WTC11 (cell line): ENCODE data around the gene PDLIM1. TPM values are rescaled to one million over a fixed set of nuclear protein-coding genes. Genes with fewer than 3 reads are reported as not detected.

Experiments used
- ATAC-seq: fragments of 200-7000 bp; cut with Tn5 transposase; 2 replicates; pipeline ENCODE4 v1.10.0; 2021; ENCODE audit warnings: mild to moderate bottlenecking, moderate library complexity
- CTCF ChIA-PET: fragments of 300-600 bp; sonication (Branson Sonifier 250); formaldehyde crosslinking; loops from one replicate; lab custom pipeline; 2021; ENCODE audit warnings: antibody characterized with exemption; lab: Charles Lee
- POLR2A ChIA-PET: fragments of 350-600 bp; sonication (Branson Sonifier 250); formaldehyde crosslinking; loops from one replicate; lab custom pipeline; 2021; ENCODE audit warnings: antibody characterized with exemption; lab: Charles Lee
- DNase-seq: peaks from one replicate; pipeline ENCODE4 v3.0.0; 2021; ENCODE audit warnings: low spot score
- H3K27ac Mint-ChIP-seq: 2 replicates; pipeline ENCODE4 v1.8.0; 2021; ENCODE audit warnings: mixed read lengths
- H3K27me3 Mint-ChIP-seq: 2 replicates; pipeline ENCODE4 v1.8.0; 2021; ENCODE audit warnings: low read depth, mild to moderate bottlenecking, moderate library complexity, mixed read lengths
- H3K36me3 Mint-ChIP-seq: 2 replicates; pipeline ENCODE4 v1.8.0; 2021; ENCODE audit warnings: mixed read lengths
- H3K4me1 Mint-ChIP-seq: 2 replicates; pipeline ENCODE4 v1.8.0; 2022; ENCODE audit warnings: mixed read lengths
- H3K4me3 Mint-ChIP-seq: 2 replicates; pipeline ENCODE4 v1.8.0; 2021; ENCODE audit warnings: mild to moderate bottlenecking, moderate library complexity, mixed read lengths
- H3K9me3 Mint-ChIP-seq: 2 replicates; pipeline ENCODE4 v1.8.0; 2021; ENCODE audit warnings: mixed read lengths
- CREM ChIP-seq: sonication (generic); formaldehyde crosslinking; IDR thresholded peaks from 2 replicates; pipeline ENCODE4 v1.8.1; 2022; ENCODE audit warnings: mild to moderate bottlenecking, missing genetic modification reagents, moderate library complexity
- EMX1 ChIP-seq: fragments of 250-450 bp; sonication (Bioruptor Pico); IDR thresholded peaks from 2 replicates; pipeline ENCODE4 v1.8.0; 2021; ENCODE audit warnings: mild to moderate bottlenecking
- GTF2I ChIP-seq: fragments of 250-450 bp; sonication (Bioruptor Pico); conservative IDR thresholded peaks from 2 replicates; pipeline ENCODE4 v1.4.0; 2021; ENCODE audit warnings: mild to moderate bottlenecking
- IRF2 ChIP-seq: sonication (generic); formaldehyde crosslinking; IDR thresholded peaks from 2 replicates; pipeline ENCODE4 v1.8.0; 2022; ENCODE audit warnings: low read depth, missing genetic modification reagents, borderline replicate concordance
- MYBL2 ChIP-seq: sonication (generic); formaldehyde crosslinking; IDR thresholded peaks from 2 replicates; pipeline ENCODE4 v1.8.1; 2023; ENCODE audit warnings: mild to moderate bottlenecking, moderate library complexity, missing genetic modification reagents
- SOX15 ChIP-seq: fragments of 250-450 bp; sonication (Bioruptor Pico); IDR thresholded peaks from 2 replicates; pipeline ENCODE4 v1.9.0; 2021; ENCODE audit warnings: mild to moderate bottlenecking
- TEAD1 ChIP-seq: sonication (generic); formaldehyde crosslinking; IDR thresholded peaks from 2 replicates; pipeline ENCODE4 v1.8.0; 2022; ENCODE audit warnings: mild to moderate bottlenecking, missing genetic modification reagents
- TEAD4 ChIP-seq: sonication (generic); formaldehyde crosslinking; IDR thresholded peaks from 2 replicates; pipeline ENCODE4 v1.8.0; 2022; ENCODE audit warnings: mild to moderate bottlenecking, missing genetic modification reagents
- ZNF138 ChIP-seq: sonication (generic); formaldehyde crosslinking; conservative IDR thresholded peaks from 2 replicates; pipeline ENCODE4 v1.8.1; 2022; ENCODE audit warnings: mild to moderate bottlenecking, moderate library complexity, missing genetic modification reagents
- ZNF219 ChIP-seq: sonication (generic); formaldehyde crosslinking; IDR thresholded peaks from 2 replicates; pipeline ENCODE4 v1.8.0; 2023; ENCODE audit warnings: missing genetic modification reagents, mild to moderate bottlenecking, borderline replicate concordance
- total RNA-seq: library from RNA; stranded (reverse); gene quantifications from 3 replicates; pipeline ENCODE4 v1.2.3, GENCODE V29; 2021
- TF ChIP-seq, protein P1 (sequence below): sonication (generic); formaldehyde crosslinking; IDR thresholded peaks from 2 replicates; pipeline ENCODE4 v1.8.0; 2023; ENCODE audit warnings: missing genetic modification reagents
- TF ChIP-seq, protein P2 (sequence below): fragments of 200-600 bp; IDR thresholded peaks from 2 replicates; pipeline ENCODE4 v1.8.0; 2022; ENCODE audit warnings: antibody characterized with exemption
- TF ChIP-seq, protein P3 (sequence below): sonication (generic); formaldehyde crosslinking; conservative IDR thresholded peaks from 2 replicates; pipeline ENCODE4 v1.8.1; 2023; ENCODE audit warnings: mild to moderate bottlenecking, low read depth, missing genetic modification reagents, moderate library complexity
- TF ChIP-seq, protein P4 (sequence below): sonication (generic); formaldehyde crosslinking; IDR thresholded peaks from 2 replicates; pipeline ENCODE4 v1.8.1; 2023; ENCODE audit warnings: mild to moderate bottlenecking, moderate library complexity, missing genetic modification reagents

Gene PDLIM1
- total RNA-seq, 1 experiment from 2014 or later, result 223 TPM

DNA sequence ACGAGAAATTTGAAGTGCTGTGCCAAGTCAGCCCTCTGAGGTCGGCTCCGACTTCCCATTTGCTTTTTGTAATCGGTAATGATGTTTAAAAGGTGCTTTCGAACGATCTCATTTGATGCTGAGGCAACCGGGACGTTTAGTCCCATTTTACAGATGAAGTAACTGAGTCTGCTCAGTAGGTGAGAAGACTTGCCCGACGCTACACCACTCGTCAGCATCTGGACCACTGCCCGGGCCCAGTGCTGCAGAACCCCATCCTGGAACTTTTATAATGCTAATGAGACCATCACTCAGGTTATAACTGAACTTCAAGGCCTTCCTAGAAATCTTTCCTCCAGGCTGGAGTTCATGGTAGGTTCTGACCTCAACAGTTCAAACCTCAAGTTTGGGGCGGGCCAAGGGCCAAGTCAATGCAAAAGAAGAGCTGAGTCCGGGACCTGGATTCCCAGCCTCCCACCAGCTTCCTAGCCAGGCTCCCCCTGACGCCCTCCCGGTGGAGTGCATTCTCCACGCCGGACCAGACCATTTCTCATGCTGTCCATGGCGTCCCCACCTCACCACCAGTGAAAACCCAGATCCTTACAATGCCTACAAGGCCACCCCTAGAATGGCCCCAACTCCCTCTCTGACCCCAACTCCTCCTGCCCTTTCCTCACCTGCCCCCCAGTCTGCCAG, 699 bp upstream of the PDLIM1 start:
- CTCF ChIA-PET, result interaction anchor here (0.5 to 1.6 kb wide), 4 partner anchors 12 to 45 kb away, joined by 3 to 6 read pairs (median 4); no protein-coding TSS in a partner anchor
- no peak for DNase-seq
- ATAC-seq, result no peak; the same call in 1 of the 2 replicates
- POLR2A ChIA-PET, result no interaction called here
- H3K27me3 Mint-ChIP-seq, result peaks cover 50% of the 10 kb centered on the region
- H3K36me3 Mint-ChIP-seq, result peaks cover 2% of the 10 kb centered on the region; the same call in 1 of the 2 replicates
- peaks cover 64% of the 10 kb centered on the region for H3K4me1 Mint-ChIP-seq
- no peaks in the 10 kb centered on the region for H3K9me3 Mint-ChIP-seq
- peak overlapping the region; percentile 74 for H3K4me3 Mint-ChIP-seq
- TF ChIP-seq ZNF219 (CRISPR knock-in tag) (no peak), GTF2I (CRISPR knock-in tag) (peak; percentile 97), EMX1 (CRISPR knock-in tag) (no peak), SOX15 (CRISPR knock-in tag) (no peak), TEAD4 (CRISPR knock-in tag) (no peak), MYBL2 (CRISPR knock-in tag) (0 out of 2 replicates have a peak, but pooled peaks have one; percentile 24), CREM (no peak)
- TF ChIP-seq, protein P1, sequence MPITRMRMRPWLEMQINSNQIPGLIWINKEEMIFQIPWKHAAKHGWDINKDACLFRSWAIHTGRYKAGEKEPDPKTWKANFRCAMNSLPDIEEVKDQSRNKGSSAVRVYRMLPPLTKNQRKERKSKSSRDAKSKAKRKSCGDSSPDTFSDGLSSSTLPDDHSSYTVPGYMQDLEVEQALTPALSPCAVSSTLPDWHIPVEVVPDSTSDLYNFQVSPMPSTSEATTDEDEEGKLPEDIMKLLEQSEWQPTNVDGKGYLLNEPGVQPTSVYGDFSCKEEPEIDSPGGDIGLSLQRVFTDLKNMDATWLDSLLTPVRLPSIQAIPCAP (CRISPR knock-in tag), result no peak
- TF ChIP-seq, protein P2, sequence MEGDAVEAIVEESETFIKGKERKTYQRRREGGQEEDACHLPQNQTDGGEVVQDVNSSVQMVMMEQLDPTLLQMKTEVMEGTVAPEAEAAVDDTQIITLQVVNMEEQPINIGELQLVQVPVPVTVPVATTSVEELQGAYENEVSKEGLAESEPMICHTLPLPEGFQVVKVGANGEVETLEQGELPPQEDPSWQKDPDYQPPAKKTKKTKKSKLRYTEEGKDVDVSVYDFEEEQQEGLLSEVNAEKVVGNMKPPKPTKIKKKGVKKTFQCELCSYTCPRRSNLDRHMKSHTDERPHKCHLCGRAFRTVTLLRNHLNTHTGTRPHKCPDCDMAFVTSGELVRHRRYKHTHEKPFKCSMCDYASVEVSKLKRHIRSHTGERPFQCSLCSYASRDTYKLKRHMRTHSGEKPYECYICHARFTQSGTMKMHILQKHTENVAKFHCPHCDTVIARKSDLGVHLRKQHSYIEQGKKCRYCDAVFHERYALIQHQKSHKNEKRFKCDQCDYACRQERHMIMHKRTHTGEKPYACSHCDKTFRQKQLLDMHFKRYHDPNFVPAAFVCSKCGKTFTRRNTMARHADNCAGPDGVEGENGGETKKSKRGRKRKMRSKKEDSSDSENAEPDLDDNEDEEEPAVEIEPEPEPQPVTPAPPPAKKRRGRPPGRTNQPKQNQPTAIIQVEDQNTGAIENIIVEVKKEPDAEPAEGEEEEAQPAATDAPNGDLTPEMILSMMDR, result no peak
- TF ChIP-seq, protein P3, sequence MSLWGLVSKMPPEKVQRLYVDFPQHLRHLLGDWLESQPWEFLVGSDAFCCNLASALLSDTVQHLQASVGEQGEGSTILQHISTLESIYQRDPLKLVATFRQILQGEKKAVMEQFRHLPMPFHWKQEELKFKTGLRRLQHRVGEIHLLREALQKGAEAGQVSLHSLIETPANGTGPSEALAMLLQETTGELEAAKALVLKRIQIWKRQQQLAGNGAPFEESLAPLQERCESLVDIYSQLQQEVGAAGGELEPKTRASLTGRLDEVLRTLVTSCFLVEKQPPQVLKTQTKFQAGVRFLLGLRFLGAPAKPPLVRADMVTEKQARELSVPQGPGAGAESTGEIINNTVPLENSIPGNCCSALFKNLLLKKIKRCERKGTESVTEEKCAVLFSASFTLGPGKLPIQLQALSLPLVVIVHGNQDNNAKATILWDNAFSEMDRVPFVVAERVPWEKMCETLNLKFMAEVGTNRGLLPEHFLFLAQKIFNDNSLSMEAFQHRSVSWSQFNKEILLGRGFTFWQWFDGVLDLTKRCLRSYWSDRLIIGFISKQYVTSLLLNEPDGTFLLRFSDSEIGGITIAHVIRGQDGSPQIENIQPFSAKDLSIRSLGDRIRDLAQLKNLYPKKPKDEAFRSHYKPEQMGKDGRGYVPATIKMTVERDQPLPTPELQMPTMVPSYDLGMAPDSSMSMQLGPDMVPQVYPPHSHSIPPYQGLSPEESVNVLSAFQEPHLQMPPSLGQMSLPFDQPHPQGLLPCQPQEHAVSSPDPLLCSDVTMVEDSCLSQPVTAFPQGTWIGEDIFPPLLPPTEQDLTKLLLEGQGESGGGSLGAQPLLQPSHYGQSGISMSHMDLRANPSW, result no peak
- peak overlapping the region; percentile 77 for H3K27ac Mint-ChIP-seq

DNA sequence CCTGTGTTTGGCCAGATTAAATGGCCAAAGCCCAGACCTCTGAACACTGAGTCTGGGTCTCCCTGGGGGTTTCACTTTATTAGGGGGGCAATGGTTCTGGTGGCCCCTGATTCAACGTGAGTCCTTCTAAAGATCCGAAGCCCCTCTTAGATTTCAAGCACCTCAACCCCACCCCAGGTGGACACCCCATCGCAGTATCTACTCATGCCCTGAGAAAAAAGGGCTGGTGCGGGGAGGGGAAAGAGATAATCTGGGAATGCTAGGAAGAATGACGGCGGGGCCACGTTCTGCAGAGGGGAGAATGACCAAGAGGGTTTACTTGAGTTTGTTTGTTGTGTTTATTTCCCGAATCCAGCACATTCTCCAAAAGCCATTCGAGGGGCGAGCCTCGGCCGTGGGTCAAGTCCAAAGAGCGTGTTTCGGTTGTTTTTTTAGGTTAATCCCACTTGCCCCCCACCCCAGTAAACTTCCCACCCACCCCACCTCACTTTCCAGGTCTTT, 832 bp downstream of the PDLIM1 start:
- POLR2A ChIA-PET, result interaction anchor here (0.9 kb wide), 1 partner anchor 25 kb away, joined by 4 read pairs; no protein-coding TSS in a partner anchor
- no peak for DNase-seq
- Mint-ChIP-seq H3K27ac (peak overlapping the region; percentile 55; the same call in 1 of the 2 replicates), H3K27me3 (peaks cover 34% of the 10 kb centered on the region), H3K4me3 (peak overlapping the region; percentile 86), H3K9me3 (no peaks in the 10 kb centered on the region), H3K36me3 (peaks cover 2% of the 10 kb centered on the region; the same call in 1 of the 2 replicates), H3K4me1 (peaks cover 63% of the 10 kb centered on the region)
- CTCF ChIA-PET, result interaction anchor here (0.9 to 1.6 kb wide), 5 partner anchors 9 to 74 kb away, joined by 4 to 7 read pairs (median 6); no protein-coding TSS in a partner anchor
- no peak for ATAC-seq
- no peak for TF ChIP-seq IRF2 (CRISPR knock-in tag)

DNA sequence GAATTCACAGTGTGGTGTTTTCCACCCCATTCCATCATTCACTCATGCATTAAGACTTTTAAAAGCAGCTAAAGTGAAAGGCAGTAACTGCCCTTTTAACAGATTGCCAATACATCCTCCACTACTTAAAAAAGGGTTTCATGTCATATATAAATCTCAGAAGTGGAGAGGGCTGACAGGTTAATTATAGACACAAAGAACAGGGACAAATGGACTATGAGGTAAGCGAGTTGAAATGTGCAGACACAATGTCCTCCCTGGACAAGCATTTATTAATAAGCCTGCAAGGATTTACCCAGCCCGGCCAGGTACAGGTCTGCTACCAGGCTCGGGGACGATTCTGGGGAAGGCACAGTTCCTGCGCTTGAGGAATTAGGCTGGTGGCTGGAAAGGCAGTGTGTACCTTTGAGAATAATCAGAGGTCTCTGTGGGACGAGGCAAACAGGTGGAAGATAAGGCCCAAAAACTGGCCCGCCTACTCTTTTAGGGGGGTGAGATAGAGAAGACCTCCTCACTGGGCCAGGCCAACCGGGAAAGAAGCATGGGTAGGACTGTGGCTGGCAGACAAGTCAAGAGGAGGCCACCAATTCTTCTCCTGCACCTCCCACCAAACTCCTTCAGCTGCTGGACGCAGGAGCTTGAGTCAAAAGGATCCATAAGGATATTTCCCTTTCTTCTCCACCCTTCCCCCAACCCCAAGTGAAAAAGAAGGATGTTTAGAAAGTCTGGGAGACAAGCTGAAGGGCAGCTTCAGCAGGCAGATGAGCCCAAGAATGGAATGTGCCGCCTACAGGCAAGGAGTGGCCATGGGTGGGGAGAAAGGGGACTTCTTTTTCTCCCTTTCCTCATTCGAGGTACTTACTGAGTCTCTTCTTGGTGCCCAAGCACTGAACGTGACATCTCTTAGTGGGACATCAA, 1.5 kb downstream of the PDLIM1 start:
- POLR2A ChIA-PET, result interaction anchor here (0.9 kb wide), 1 partner anchor 25 kb away, joined by 4 read pairs; no protein-coding TSS in a partner anchor
- Mint-ChIP-seq H3K27me3 (peaks cover 27% of the 10 kb centered on the region), H3K4me1 (peaks cover 61% of the 10 kb centered on the region), H3K27ac (peak overlapping the region; percentile 80), H3K9me3 (no peaks in the 10 kb centered on the region), H3K36me3 (peaks cover 2% of the 10 kb centered on the region; the same call in 1 of the 2 replicates), H3K4me3 (peak overlapping the region; percentile 86)
- TF ChIP-seq, protein P4, sequence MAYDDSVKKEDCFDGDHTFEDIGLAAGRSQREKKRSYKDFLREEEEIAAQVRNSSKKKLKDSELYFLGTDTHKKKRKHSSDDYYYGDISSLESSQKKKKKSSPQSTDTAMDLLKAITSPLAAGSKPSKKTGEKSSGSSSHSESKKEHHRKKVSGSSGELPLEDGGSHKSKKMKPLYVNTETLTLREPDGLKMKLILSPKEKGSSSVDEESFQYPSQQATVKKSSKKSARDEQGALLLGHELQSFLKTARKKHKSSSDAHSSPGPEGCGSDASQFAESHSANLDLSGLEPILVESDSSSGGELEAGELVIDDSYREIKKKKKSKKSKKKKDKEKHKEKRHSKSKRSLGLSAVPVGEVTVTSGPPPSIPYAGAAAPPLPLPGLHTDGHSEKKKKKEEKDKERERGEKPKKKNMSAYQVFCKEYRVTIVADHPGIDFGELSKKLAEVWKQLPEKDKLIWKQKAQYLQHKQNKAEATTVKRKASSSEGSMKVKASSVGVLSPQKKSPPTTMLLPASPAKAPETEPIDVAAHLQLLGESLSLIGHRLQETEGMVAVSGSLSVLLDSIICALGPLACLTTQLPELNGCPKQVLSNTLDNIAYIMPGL, result no peak
- TF ChIP-seq TEAD1 (CRISPR knock-in tag), result 0 out of 2 replicates have a peak, but pooled peaks have one; percentile 33
- TF ChIP-seq ZNF138 (CRISPR knock-in tag), result no peak
- CTCF ChIA-PET, result interaction anchor here (0.6 to 2.0 kb wide), 6 partner anchors 9 to 74 kb away, joined by 4 to 11 read pairs (median 6); no protein-coding TSS in a partner anchor
- DNase-seq (peak; percentile 39), ATAC-seq (peak; percentile 41)
